Activated naive CD8-positive, alpha-beta T cell treated with anti-CD3 and anti-CD28 coated beads, Interleukin-2, amount 10 ng/mL, durations not matched to agents 7 days and 5 days (primary cell): ENCODE measurements around the gene DHDH. TPM values are rescaled to one million over a fixed set of nuclear protein-coding genes. Genes with fewer than 3 reads are reported as not detected.

Experiments used
- total RNA-seq, 2 experiments: library from RNA; stranded (reverse); gene quantifications; one replicate each; pipeline ENCODE4 v1.2.3, GENCODE V29; 2021

Gene DHDH
- total RNA-seq, 2 experiments from 2014 or later: 1.7 to 2.6 TPM

Other genes starting within 250 kb of the DHDH start
- not detected for gene FUT2, start 237.7 kb upstream of the DHDH start, total RNA-seq
- gene MAMSTR, start 214.0 kb upstream of the DHDH start, total RNA-seq: 1 to 10 TPM; 1.5 to 2.1 TPM
- not detected for gene RASIP1, start 193.1 kb upstream of the DHDH start, total RNA-seq
- gene IZUMO1, start 186.8 kb upstream of the DHDH start, total RNA-seq: not detected
- under 1 TPM; 0.14 to 0.22 TPM for gene FUT1, start 181.1 kb upstream of the DHDH start, total RNA-seq
- not detected for gene FGF21, start 178.2 kb upstream of the DHDH start, total RNA-seq
- gene BCAT2, start 122.7 kb upstream of the DHDH start, total RNA-seq: 10 to 100 TPM; 40.6 to 43.9 TPM
- gene HSD17B14, start 97.2 kb upstream of the DHDH start, total RNA-seq: 1 to 10 TPM; 2.6 to 3.3 TPM
- gene PLEKHA4, start 65.1 kb upstream of the DHDH start, total RNA-seq: 1 to 10 TPM; 4.0 to 7.0 TPM
- 10 to 100 TPM; 82.8 to 83.9 TPM for gene PPP1R15A, start 61.3 kb upstream of the DHDH start, total RNA-seq
- gene TULP2, start 35.0 kb upstream of the DHDH start, total RNA-seq: under 1 TPM in 1 of 2 experiments, not detected in 1; 0.17 TPM
- 100 to 1,000 TPM; 203 to 214 TPM for gene NUCB1, start 33.4 kb upstream of the DHDH start, total RNA-seq
- 100 to 1,000 TPM; 285 to 296 TPM for gene BAX, start 21.2 kb downstream of the DHDH start, total RNA-seq
- gene FTL, start 31.6 kb downstream of the DHDH start, total RNA-seq: 1,000 to 10,000 TPM; 1,232 to 1,343 TPM
- 10 to 100 TPM; 58.0 to 63.1 TPM for gene GYS1, start 59.6 kb downstream of the DHDH start, total RNA-seq
- 10 to 100 TPM; 71.3 to 76.1 TPM for gene RUVBL2, start 60.2 kb downstream of the DHDH start, total RNA-seq
- gene LHB, start 83.4 kb downstream of the DHDH start, total RNA-seq: not detected
- gene CGB3, start 90.6 kb downstream of the DHDH start, total RNA-seq: not detected
- not detected for gene CGB2, start 98.2 kb downstream of the DHDH start, total RNA-seq
- not detected for gene CGB1, start 103.2 kb downstream of the DHDH start, total RNA-seq
- gene CGB5, start 110.1 kb downstream of the DHDH start, total RNA-seq: not detected
- gene CGB8, start 115.4 kb downstream of the DHDH start, total RNA-seq: not detected
- not detected for gene CGB7, start 124.0 kb downstream of the DHDH start, total RNA-seq
- gene NTF4, start 131.1 kb downstream of the DHDH start, total RNA-seq: not detected
- not detected for gene KCNA7, start 139.0 kb downstream of the DHDH start, total RNA-seq
- 100 to 1,000 TPM; 321 to 328 TPM for gene SNRNP70, start 151.8 kb downstream of the DHDH start, total RNA-seq
- gene LIN7B, start 180.7 kb downstream of the DHDH start, total RNA-seq: 10 to 100 TPM in 1 of 2 experiments, 1 to 10 TPM in 1; 8.9 to 10.1 TPM
- gene C19orf73, start 185.4 kb downstream of the DHDH start, total RNA-seq: 1 to 10 TPM; 1.3 to 1.7 TPM
- gene PPFIA3, start 185.8 kb downstream of the DHDH start, total RNA-seq: 1 to 10 TPM; 3.6 to 4.6 TPM
- not detected for gene HRC, start 221.7 kb downstream of the DHDH start, total RNA-seq
- gene TRPM4, start 224.1 kb downstream of the DHDH start, total RNA-seq: under 1 TPM; 0.19 to 0.34 TPM